IMR-90 (cell line): ENCODE data around the gene UGGT2.

Source experiments
- TF ChIP-seq, protein P1 (sequence below): conservative IDR thresholded peaks from 2 replicates; pipeline ENCODE4 v1.5.1; 2012; ENCODE audit warnings: mild to moderate bottlenecking, low read depth, low read length, improper control_type of control experiment
- TF ChIP-seq, protein P2 (sequence below): fragments of 150-350 bp; IDR thresholded peaks from 2 replicates; pipeline ENCODE4 v1.6.1; 2017; ENCODE audit warnings: mild to moderate bottlenecking, antibody characterized with exemption, low read length, low read depth

DNA sequence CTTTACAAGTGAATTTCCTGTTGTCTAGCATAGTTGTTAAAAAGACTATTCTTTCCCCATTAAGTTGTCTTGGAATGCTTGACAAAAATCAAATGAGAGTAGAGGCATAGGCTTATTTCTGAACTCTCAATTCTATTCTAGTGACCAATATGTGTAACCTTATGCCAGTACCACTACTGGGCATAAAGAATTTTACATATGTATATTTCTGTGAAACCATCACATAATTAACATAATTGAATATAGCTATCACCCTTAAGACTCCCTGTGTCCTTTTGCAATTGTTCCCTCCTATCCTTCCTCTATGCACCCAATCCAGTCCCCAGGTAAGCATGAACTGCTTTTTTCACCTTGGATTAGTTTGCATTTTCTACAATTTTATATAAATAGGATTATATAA lies 211.3 kb downstream of the UGGT2 start:
- TF ChIP-seq, protein P1, sequence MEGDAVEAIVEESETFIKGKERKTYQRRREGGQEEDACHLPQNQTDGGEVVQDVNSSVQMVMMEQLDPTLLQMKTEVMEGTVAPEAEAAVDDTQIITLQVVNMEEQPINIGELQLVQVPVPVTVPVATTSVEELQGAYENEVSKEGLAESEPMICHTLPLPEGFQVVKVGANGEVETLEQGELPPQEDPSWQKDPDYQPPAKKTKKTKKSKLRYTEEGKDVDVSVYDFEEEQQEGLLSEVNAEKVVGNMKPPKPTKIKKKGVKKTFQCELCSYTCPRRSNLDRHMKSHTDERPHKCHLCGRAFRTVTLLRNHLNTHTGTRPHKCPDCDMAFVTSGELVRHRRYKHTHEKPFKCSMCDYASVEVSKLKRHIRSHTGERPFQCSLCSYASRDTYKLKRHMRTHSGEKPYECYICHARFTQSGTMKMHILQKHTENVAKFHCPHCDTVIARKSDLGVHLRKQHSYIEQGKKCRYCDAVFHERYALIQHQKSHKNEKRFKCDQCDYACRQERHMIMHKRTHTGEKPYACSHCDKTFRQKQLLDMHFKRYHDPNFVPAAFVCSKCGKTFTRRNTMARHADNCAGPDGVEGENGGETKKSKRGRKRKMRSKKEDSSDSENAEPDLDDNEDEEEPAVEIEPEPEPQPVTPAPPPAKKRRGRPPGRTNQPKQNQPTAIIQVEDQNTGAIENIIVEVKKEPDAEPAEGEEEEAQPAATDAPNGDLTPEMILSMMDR, result no peak
- TF ChIP-seq, protein P2, sequence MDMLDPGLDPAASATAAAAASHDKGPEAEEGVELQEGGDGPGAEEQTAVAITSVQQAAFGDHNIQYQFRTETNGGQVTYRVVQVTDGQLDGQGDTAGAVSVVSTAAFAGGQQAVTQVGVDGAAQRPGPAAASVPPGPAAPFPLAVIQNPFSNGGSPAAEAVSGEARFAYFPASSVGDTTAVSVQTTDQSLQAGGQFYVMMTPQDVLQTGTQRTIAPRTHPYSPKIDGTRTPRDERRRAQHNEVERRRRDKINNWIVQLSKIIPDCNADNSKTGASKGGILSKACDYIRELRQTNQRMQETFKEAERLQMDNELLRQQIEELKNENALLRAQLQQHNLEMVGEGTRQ, result no peak
